Measurements from ENCODE around the gene AFG1L. TPM values are rescaled to one million over a fixed set of nuclear protein-coding genes. Genes with fewer than 3 reads are reported as not detected.

Gene AFG1L
- total and polyA plus RNA-seq, 8 donors, result 1.2 to 4.7 (median 3.8) TPM

GRCh38 chr6:108275976-108276375, 18.9 kb upstream of the AFG1L start:
- DNase-seq, result no peak
- H3K4me3 ChIP-seq, result no peak overlapping the region
- no peaks in the 10 kb centered on the region for H3K9me3 ChIP-seq
- no peaks in the 10 kb centered on the region for H3K27me3 ChIP-seq
- 48 to 59% methylated on average over 2 of the region's 2 CpGs for WGBS, 2 donors
- no peaks in the 10 kb centered on the region for H3K4me1 ChIP-seq
- no peak for TF ChIP-seq CTCF (IDR thresholded peaks at IDR 0.05)
- intact Hi-C loops (cut with DNase I), result no loop called here
- H3K36me3 ChIP-seq, result no peaks in the 10 kb centered on the region
- no peak overlapping the region for H3K27ac ChIP-seq
- no peak for FAIRE-seq
- ATAC-seq, result no peak

GRCh38 chr6:108277295-108277694, 17.6 kb upstream of the AFG1L start:
- H3K4me1 ChIP-seq, result no peaks in the 10 kb centered on the region
- no peak overlapping the region for H3K27ac ChIP-seq
- intact Hi-C loops (cut with DNase I), result no loop called here
- DNase-seq (no peak), FAIRE-seq (no peak), ATAC-seq (no peak)
- H3K9me3 ChIP-seq, result no peaks in the 10 kb centered on the region
- H3K4me3 ChIP-seq, result no peak overlapping the region
- TF ChIP-seq CTCF (IDR thresholded peaks at IDR 0.05), result no peak
- 94% methylated on average over 1 of the region's 1 CpG for WGBS, 2 donors
- H3K27me3 ChIP-seq, result no peaks in the 10 kb centered on the region
- no peaks in the 10 kb centered on the region for H3K36me3 ChIP-seq

- H3K27me3 ChIP-seq, result no peaks in the 10 kb centered on the region
- H3K4me3 ChIP-seq, result no peak overlapping the region
- no peak for TF ChIP-seq CTCF (IDR thresholded peaks at IDR 0.05)
- no peak for FAIRE-seq
- no peaks in the 10 kb centered on the region for H3K9me3 ChIP-seq
- H3K36me3 ChIP-seq, result no peaks in the 10 kb centered on the region
- ATAC-seq, result no peak
- no peak overlapping the region for H3K27ac ChIP-seq
- DNase-seq, result no peak
- no peaks in the 10 kb centered on the region for H3K4me1 ChIP-seq
- intact Hi-C loops (cut with DNase I), result no loop called here
- 83 to 89% methylated on average over 4 of the region's 4 CpGs for WGBS, 2 donors
These were observed 17.0 kb upstream of the AFG1L start for GRCh38 chr6:108277831-108278230.

GRCh38 chr6:108285381-108285780, 9.5 kb upstream of the AFG1L start:
- Histone ChIP-seq H3K4me3 (no peak overlapping the region), H3K9me3 (no peaks in the 10 kb centered on the region), H3K36me3 (no peaks in the 10 kb centered on the region), H3K27me3 (no peaks in the 10 kb centered on the region), H3K27ac (no peak overlapping the region), H3K4me1 (no peaks in the 10 kb centered on the region)
- intact Hi-C loops (cut with DNase I), result no loop called here
- ATAC-seq (no peak), FAIRE-seq (no peak), DNase-seq (no peak)
- no peak for TF ChIP-seq CTCF (IDR thresholded peaks at IDR 0.05)

GRCh38 chr6:108286366-108286765, 8.5 kb upstream of the AFG1L start:
- Histone ChIP-seq H3K9me3 (no peaks in the 10 kb centered on the region), H3K4me3 (no peak overlapping the region), H3K4me1 (no peaks in the 10 kb centered on the region), H3K27me3 (no peaks in the 10 kb centered on the region), H3K36me3 (no peaks in the 10 kb centered on the region), H3K27ac (no peak overlapping the region)
- ATAC-seq (no peak), FAIRE-seq (no peak), DNase-seq (no peak)
- 84 to 95% methylated on average over 4 of the region's 4 CpGs for WGBS, 2 donors
- intact Hi-C loops (cut with DNase I), result no loop called here
- TF ChIP-seq CTCF (IDR thresholded peaks at IDR 0.05), result no peak

All from pancreas (tissue), 10 donors.